HG03139 (cell line): Measurements from ENCODE around the gene LAMC3.

ENCODE experiments used
- ATAC-seq: cut with Tn5 transposase; IDR thresholded peaks from one replicate; pipeline ENCODE4 v1.9.1; 2021; ENCODE audit not compliant: unreplicated experiment

The LAMC3 gene

DNA sequence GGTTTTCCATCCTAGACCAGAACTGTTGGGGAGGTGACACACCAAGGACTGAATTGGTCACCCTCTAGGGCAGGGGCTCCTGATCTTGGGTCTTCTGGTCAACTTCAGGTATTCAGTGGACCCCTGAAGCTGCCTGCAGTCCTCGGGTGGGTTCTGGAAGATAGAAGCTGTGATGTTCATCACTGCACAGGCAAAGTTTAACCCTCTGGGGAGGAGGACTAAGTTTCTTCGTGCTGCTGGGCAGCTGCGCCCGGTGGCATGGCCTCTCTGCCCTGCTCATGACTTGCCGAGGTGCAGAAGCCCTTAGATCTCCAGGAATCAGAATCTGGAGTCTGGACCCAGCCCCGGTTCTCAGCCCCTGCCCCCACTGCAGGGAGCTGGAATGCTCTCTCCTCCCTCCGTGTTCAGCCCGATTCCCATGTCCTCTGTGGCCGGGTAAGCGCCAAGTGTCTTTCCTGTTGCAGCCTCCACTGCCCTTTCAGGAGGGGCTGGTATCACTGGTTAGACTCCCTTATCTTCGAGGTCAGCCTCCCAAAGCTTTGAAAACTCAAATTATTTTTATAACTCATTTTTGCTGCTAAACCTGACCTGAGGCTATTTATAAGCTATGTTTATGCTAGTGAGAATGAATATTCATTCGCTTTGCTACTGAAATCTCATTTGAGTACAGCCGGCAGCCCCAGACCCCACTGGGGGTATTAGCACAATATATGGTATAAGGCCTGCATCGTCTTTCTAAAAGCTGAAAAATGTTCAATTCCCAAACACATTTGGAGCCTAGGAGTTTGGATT lies 1.7 kb downstream of the LAMC3 start:
- ATAC-seq = no peak

DNA sequence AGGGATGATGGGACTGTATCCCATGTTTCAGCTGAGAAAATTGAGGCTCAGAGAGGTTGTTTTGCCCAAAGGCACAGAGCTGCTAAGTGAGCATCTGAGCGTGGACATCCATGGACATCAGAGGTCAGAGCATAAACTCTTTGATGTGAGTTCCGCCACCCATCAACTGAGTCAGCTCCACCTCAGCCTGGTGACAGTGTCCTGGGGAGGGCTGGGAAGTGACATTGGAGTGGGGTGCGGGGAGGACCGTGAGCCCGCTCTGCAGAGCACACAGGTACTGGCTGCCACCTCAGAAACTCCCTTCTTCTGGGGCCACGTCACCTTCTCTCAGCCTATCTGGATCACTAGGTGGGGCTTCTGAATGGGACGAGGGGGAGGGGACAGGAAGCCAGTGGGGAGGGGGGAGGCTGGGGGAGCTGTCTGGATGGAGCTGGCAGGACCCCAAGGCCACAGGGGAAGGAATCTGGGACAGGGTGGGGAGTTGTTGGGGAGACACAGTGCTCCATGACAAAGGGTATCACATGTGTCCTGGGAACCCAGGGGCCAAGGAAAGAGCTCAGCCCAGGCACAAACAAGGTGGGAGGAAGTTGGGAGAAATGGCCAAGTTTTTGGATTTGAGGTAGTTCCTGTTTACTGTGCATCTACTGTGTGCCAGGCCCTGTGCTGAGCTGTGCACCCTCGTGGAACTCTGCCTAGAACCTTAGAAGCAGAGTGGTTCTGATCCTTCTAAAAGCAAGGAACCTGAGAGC lies 2.5 kb downstream of the LAMC3 start:
- ATAC-seq = no peak

DNA sequence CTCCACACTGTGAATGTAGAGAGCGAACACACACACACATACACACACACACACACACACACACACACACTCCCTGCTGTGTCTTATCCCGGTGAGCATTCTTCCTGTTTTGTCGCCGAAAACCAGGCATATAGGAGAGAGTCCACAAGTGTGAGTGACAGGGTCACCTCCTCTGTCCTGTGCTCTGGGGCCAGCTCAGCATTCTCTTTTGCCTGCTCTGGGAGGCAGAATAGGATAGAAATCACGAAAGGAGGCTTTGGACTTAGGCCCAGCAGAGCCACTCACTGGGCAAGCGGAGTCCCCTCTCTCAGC lies 3.0 kb downstream of the LAMC3 start:
- ATAC-seq = no peak

DNA sequence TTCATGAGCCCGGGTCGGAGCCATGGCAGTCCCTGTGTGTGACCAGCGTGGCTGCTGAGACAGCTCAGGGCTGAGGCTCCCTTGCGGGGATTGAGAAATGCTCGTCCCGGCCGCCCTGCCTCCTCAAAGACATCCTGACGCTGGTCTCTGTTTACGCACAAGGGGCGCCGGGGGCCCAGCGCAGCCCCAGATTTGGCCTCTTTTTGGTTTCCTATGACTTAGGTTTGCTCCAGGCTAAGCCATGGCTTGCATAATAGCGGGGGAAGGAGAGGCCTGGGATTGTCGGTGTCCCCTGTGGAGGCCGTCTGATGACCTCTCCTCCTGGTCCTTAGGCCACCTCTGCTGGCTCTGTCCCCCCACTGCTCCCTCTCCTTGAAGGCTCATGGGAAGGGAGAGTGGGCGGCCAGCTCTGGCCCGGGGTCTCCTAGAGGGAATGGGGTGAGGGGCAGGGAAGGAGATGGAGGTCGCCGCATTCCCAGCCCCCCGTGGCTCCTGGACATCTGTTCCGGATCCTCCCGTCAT lies 3.5 kb downstream of the LAMC3 start:
- ATAC-seq = no peak

DNA sequence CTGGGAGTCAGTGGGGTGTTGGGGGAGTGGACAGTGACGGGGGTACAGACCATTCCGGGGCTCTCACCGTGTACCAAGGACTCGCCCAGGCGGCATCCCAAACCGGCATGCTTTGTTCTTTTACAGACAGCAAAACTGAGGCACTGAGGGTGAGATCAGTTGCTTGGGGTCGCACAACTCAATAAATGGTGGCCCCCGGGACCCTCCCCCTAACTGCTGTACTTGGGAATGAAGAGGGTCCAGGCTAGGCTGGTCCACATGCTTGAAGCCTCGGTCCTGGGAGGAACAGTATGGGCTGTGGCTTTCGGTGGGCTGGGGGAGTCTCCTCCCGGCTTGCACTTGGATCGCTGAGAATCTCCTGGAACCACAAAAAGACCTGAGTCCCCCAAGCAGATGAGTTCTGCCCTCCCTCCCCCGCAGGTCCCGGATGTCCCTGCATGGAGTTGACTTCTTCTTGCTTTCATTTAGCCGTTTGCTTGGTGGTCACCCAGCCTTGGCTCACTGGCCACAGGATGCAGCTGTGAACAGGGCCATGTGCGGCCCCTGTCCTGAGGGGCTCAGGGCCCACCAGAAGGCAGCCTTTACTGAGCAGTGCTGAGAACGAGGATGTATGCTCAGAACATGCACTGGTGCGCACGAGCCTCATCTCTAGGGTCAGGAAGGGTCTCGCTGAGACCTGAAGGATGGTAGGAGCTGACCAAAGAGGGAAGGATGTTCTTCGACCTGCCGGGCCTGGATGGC lies 4.2 kb downstream of the LAMC3 start:
- no peak for ATAC-seq

DNA sequence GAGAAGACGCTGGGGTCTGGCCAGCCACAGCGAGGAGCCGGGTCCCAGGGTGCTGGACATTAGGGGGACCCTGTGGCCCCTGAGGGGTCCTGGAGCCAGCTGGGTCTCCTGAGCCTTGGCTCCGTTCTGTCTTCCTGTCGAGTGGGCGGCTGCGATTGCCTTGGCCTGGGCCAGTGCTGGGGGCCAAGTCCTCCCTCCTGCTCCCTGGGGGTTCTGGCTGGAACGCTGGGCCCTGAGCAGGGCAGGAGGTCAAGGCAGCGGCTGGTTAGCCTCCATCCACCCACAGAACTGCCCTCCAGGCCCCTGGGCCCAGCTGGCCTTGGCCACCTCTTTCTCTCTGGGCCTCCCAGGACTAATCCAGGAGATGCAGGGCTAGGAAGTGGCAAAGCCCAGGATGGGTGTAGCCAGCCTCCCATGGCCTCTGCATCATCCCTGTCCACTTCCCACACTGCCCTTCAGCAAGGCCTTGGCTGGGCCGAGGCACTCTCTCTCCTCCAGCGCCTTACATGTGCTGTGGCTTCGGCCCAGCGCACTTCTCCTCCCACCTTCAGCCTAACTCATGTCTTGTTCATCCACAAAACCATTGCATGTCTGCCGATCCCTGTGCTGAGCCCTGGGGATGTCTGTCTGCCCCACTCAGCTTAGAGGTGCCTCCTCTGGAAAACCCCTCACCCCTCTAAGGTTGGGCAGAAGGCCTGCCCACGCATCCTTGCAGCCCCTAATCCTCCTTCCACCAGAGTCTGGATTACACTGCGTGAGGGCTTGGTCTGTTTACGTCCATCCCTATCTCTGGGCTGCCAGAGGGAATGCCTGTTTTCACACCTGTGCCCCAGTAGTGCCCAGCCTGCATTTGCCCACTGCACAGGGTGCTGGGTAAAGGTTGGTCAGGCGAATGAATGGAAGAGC lies 5.0 kb downstream of the LAMC3 start:
- no peak for ATAC-seq

DNA sequence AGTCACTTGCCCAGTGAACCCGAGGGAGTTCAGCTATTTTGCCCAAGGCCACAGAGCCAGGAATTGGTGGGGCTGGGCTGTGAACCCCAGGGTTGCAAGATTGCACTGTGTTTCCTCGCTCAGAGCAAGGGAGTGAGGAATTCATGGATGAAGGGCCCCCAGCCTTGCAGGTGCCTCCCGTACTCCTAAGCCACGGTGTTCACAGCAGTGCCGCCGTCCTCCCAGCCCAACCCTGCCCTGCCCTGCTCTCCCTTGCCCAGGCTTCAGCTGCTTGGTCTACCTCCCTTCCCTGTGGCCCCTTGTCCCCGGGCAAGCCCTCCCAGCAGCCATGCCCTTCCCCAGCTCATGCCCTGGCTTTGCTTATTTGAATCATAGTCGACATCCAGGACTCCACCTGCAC lies 6.1 kb downstream of the LAMC3 start:
- ATAC-seq = no peak

DNA sequence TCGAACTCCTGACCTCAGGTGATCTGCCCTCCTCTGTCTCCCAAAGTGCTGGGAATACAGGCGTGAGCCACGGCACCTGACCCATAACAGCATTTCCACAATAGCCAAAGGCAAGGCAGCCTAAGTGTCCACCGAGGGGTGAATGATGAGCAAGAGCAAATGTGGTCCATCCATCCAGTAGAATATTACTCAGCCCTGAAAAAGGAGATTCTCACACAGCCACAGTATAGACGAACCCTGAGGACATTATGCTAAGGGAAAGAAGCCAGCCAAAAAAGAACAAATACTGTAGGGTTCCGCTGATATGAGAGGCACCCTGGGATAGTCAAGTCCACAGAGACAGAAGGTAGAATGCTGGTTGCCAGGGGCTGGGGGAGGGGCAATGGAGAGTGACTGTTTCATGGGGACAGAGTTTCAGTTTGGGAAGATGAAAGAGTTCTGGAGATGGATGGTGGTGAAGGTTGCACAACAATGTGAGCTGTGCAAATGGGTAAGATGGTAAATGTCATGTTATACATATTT lies 7.0 kb downstream of the LAMC3 start:
- ATAC-seq = no peak

DNA sequence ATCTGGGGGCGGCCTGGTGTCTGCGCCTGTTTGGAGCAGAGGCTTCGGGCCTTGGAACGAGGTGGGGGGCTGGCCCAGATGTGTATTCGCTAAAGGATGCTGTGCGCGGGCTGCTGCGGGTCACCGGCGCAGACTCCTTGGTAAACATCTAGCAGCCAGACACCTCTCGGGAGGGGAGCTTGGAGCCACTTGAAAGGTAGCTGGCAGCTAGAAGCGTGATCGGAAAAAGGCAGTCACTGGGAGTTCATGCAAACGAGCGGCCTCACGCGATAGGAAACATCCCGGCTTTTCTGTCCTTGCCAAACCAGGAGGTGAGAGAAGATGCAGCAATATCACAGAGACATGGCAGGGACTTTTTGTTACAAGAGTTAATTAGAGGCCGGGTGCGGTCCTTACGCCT lies 8.1 kb downstream of the LAMC3 start:
- no peak for ATAC-seq

DNA sequence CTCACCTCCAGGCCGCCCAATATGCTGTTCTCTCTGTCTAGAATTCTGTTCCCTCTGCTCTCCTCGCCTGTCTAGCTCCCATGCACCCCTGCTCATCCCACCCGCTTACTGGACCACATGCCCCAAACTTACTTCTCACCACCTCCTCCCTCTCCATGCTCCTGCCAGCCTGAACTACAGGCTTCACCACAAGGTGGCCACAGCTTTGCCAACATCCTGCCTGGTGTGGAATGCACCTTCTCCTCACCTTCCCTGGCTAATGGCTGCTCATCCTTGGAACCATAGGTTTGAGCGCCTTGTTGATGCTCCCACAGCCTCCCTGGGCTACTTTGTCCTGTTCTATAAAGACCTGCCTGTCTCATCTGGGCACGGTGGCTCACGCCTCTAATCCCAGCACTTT lies 9.6 kb downstream of the LAMC3 start:
- no peak for ATAC-seq

DNA sequence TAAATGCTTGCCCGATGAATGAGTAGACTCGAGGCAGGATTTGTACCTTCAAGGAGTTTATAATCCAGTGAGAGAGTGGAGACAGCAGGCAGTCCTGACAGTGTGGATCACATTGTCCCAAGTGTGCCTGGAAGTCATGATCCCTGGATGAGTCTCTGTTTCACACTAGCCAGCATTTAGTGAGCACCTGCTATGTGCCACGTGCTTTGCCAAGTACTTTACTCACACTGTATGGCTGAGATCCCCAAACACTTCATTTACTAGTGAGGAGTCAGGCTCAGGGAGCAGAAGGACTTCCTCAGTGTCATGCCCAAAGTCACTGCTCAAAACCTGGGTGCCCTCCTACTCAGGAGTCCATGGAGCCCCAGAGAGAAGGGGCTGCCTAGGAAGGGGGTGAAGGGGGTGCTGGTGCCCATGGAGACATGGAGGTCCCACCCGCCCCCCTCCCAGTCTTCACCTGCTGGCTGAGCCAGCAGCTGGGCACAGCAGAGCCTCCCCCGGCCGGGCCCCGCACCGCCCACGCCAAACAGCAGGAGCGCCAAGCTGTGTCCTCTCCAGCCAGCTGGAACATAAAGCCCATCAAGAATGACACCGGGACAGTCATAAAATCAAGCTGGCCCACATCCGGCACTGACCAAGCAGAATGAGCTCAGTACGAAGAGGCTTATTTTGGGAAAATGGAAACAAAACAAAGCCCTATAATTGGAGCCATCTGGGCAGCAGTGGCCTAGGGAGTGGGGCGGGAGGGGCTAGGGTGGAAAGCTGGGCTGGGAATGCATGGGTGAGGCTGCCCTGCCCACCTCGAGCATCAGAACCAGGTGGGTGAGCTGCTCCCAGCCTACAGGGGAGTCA lies 10.6 kb downstream of the LAMC3 start:
- ATAC-seq = no peak

DNA sequence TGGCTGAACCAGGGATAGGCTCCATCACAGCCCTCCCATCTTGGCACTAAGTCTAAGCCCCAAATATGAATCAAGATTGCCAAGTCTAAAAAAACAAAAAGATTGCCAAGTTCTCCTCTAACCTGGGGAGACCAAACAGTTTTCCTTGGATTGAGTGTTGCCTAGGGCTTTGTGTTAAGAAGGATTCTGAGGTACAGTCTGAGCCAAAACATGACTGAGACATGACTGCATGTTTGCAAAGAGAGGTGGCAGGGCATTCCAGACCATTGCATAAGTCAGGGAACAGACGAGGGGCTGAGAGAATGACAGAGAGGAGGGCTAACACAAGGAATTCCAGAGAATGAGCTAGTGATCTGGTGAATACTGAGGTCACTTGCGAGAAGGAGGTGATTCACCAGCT lies 11.4 kb downstream of the LAMC3 start:
- ATAC-seq = no peak

DNA sequence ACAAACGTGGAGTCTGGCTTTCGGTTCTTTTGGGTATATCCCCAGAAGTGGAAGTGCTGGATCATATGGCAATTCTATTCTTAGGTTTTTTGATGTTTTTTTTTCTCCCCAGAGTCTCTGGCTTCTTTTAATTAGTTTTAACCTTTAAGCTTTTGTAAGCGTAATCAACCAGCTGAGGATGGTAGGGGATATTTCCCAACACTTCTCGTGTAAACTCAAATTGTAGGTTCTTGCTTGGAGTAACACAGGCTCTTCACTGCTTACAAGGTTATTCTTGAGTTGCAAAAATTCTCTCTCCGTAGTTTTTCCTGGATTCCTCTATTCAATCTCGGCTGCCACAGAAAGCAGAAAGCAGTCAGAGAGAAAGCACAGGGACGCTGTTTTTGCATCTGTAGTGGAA lies 11.9 kb downstream of the LAMC3 start:
- no peak for ATAC-seq

DNA sequence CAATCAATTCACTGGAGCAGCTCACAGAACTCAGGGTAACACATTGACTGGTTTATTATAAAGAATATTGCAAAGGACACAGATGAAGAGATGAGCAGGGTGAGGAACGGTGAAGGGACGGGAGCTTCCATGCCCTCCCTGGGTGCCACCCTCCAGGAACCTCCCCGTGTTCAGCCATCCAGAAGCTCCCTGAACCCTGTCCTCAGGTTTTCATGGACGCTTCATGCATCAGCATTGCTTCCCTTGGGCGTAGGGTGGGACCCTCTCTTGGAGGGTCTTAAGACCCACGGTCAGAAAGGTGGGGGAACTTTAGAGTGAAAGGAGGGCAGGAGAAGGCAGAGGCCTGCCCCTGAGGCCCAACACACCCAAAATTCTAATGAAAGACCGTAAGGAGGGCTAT lies 12.8 kb downstream of the LAMC3 start:
- ATAC-seq = no peak

DNA sequence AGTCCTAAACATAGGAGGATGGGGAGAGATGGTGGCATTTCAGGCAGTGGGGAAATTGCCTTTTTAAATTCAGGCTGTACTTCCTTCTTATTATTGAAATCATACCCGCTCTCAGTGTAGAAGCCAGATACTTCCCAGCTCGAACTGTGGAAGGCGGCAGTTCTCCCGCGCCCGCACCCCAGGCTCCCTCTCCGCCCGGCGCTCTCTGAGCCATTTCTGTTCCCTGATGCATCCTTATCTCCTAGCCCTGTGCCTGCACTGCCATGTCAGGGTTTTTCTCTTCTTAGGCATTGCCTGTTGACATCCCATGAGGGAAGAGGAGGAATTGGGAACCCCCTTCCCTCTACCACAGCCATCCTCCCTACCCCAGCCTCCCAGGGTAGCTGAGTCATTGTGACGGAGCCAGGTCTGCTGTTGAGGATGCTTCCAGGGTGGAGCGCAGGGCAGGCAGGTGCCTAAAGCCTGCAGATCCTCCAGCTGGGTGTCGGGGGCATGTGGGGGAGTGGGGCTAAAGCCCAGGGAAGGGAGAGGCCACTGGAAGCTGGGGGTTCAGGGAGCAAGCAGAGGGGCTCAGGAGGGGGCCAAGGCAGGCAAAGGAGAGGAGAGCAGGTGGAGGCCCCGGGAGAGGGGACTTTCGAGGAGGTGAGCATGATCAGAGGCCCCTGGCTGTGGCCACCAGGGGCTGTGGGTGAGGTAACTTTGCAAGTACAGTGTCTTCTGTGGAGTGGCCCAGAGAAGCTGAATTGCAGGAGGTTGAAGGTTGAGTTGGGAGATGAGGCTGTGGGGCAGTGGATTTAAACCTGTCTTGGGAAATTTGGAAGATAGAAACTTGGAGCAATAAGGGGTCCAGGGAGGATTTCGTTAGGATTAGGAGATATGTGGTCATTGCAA lies 16.2 kb downstream of the LAMC3 start:
- ATAC-seq = no peak

DNA sequence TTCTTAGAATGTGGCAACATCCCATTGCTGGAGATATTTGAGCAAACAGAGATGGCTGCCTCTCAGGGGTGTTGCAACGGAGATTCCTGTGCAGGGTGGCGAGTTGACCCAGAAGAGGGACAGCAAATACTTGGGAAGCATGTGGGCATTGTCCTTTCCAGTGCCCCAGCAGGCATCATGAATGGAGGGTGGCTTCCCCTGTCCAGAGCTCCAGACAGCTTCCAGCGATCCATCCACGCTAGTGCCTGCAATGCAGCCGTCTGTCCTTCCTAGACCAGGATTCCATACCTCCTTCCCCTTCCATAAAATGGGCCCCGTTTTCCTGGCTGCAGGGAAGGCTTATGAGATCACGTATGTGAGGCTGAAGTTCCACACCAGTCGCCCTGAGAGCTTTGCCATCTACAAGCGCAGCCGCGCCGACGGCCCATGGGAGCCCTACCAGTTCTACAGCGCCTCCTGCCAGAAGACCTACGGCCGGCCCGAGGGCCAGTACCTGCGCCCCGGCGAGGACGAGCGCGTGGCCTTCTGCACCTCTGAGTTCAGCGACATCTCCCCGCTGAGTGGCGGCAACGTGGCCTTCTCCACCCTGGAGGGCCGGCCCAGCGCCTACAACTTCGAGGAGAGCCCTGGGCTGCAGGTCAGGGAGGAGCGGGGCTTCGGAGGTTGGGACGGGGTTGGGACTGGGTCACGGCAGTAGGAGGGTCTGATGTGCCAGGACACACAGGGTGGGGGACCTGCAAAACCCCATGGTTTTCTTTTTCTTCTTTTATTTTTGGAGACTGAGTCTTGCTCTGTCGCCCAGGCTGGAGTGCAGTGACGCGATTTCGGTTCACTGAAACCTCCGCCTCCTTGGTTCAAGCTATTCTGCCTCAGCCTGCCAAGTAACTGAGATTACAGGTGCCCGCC lies 17.2 kb downstream of the LAMC3 start:
- ATAC-seq = no peak

DNA sequence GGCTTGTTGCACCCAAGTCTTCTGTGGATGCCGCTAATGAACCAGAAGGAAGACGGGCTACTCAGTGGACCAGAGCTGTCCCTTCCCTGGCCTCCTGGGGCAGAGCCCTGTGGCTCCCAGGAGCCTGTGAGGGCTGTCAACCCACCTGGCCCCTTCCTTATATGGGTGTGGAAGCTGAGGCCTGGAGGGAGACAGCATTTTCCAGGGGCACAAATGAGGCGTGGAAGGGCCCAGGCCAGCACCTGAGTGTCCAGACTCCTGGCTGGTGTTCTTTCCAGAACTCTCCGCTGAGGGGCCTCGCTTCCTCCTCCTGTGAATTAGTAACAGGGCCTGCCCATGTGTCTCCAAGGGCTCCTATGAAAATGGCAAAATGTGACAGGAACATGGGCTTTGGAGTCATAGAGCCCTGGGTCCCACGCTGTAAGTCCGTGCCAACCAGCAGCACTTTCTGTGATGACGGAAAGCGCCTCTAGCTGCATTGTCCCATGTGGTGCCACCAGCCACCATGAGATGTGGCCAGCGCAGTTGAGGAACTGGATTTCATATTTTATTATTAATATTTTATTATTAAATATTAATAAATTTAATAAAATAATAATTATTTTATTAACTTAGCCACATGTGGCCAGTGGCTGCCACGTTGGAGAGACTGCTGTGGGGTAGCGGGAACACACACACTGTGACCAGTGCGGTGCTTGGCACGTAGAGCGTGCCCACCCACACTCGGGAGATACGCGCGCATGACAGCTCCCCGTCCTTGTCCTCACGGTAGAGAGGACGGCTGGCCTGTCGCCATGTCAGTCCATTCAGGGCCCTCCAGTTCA lies 18.3 kb downstream of the LAMC3 start:
- ATAC-seq = no peak
